Esophagus muscularis mucosa (tissue), 4 donors: ENCODE data around the gene KIAA1755. TPM values are rescaled to one million over a fixed set of nuclear protein-coding genes. Genes with fewer than 3 reads are reported as not detected.

Experiments used
- DNase-seq: peaks from one replicate; pipeline ENCODE4 v3.0.0-alpha.2; 2017; ENCODE audit errors: extremely low spot score
- H3K27ac ChIP-seq, 4 donors: fragments of 200-600 bp; sonication (generic); replicated peaks in 1 of 4; 1 replicate in 3 of 4; 2 replicates in 1 of 4; pipeline ENCODE4 v1.5.1; 2016 to 2019; ENCODE audit warnings: mild to moderate bottlenecking in 1 of 4
- H3K27me3 ChIP-seq, 4 donors: fragments of 200-600 bp; sonication (generic); one replicate each; pipeline versions ENCODE4 v1.5.1 to v1.6.0; 2016 to 2019
- H3K36me3 ChIP-seq, 4 donors: fragments of 200-600 bp; sonication (generic); one replicate each; pipeline ENCODE4 v1.5.1; 2016 to 2019
- H3K4me1 ChIP-seq, 4 donors: fragments of 200-600 bp; sonication (generic); one replicate each; pipeline ENCODE4 v1.5.1; 2016 to 2019
- H3K4me3 ChIP-seq, 4 donors: fragments of 200-600 bp; sonication (generic); 1 replicate in 2 of 4; 2 replicates in 2 of 4; pipeline ENCODE4 v1.5.1; 2016 to 2019; ENCODE audit warnings: mild to moderate bottlenecking in 4 of 4, moderate library complexity in 1 of 4
- H3K9me3 ChIP-seq, 4 donors: fragments of 200-600 bp; sonication (generic); 1 replicate in 3 of 4; 2 replicates in 1 of 4; pipeline ENCODE4 v1.5.1; 2016 to 2019
- EP300 ChIP-seq: sonication (generic); formaldehyde crosslinking; IDR thresholded peaks from one replicate; pipeline ENCODE4 v1.6.1; 2017; ENCODE audit warnings: antibody characterized with exemption
- POLR2A ChIP-seq: fragments of 450-650 bp; IDR thresholded peaks from one replicate; pipeline ENCODE4 v1.6.1; 2017; ENCODE audit warnings: antibody characterized with exemption, moderate library complexity, mild to moderate bottlenecking, low read depth
- POLR2AphosphoS5 ChIP-seq, 2 donors: sonication (generic); formaldehyde crosslinking; IDR thresholded peaks; one replicate each; pipeline ENCODE4 v1.6.1; 2017; ENCODE audit warnings: antibody characterized with exemption in 2 of 2
- WGBS: methylation state at CpG from one replicate; pipeline ENCODE4 v1.1.5; 2018; 5-methylcytosine and 5-hydroxymethylcytosine counted together
- intact Hi-C: fragments of 100-400 bp; cut with DNase I; formaldehyde crosslinking; loops from one replicate; pipeline ENCODE4 v1.15.1; 2023
- total RNA-seq, 4 donors: library from RNA; depleted of rRNA; stranded (reverse); fragments of >200 nt; gene quantifications; one replicate each; pipeline versions ENCODE4 v1.1.0 to v1.2.1, GENCODE V29; 2016
- TF ChIP-seq, protein P1 (sequence below), 3 experiments: fragments of 200-600 bp in 2 of 3; fragments of 450-650 bp in 1 of 3; sonication (generic) in 2 of 3; IDR thresholded peaks; one replicate each; pipeline ENCODE4 v1.5.1; 2017 to 2019; ENCODE audit warnings: antibody characterized with exemption in 3 of 3, mild to moderate bottlenecking in 2 of 3, moderate library complexity in 1 of 3

Gene KIAA1755
- total RNA-seq, 4 donors from 2014 or later, result 7.3 to 13.3 (median 8.5) TPM

DNA sequence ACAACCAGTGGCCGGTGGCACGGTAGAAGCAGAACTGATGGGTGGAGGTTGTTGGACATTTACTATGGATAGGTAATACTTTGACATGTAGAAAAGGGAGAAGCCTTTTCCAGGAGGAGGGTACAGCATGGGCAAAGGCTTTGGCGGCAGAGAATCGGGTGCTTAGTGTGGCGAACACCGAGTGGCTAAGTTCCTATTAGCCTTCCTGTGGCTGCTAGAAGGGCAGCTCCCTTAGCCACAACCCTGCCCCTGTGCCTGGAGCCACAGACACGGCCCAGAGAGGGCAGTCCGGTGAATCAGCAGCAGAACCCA lies 57.6 kb downstream of the KIAA1755 start:
- H3K36me3 ChIP-seq, result no peaks in the 10 kb centered on the region
- peaks cover 0 to 3% (median 0%) of the 10 kb centered on the region in 4 donors for H3K4me1 ChIP-seq
- TF ChIP-seq EP300 (no peak), POLR2AphosphoS5 (IDR thresholded peaks at IDR 0.05) (no peak), POLR2A (no peak)
- TF ChIP-seq, protein P1, sequence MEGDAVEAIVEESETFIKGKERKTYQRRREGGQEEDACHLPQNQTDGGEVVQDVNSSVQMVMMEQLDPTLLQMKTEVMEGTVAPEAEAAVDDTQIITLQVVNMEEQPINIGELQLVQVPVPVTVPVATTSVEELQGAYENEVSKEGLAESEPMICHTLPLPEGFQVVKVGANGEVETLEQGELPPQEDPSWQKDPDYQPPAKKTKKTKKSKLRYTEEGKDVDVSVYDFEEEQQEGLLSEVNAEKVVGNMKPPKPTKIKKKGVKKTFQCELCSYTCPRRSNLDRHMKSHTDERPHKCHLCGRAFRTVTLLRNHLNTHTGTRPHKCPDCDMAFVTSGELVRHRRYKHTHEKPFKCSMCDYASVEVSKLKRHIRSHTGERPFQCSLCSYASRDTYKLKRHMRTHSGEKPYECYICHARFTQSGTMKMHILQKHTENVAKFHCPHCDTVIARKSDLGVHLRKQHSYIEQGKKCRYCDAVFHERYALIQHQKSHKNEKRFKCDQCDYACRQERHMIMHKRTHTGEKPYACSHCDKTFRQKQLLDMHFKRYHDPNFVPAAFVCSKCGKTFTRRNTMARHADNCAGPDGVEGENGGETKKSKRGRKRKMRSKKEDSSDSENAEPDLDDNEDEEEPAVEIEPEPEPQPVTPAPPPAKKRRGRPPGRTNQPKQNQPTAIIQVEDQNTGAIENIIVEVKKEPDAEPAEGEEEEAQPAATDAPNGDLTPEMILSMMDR (IDR thresholded peaks at IDR 0.05), result no peak
- DNase-seq, result no peak
- H3K9me3 ChIP-seq, result no peaks in the 10 kb centered on the region
- WGBS, result 91% methylated on average over 8 of the region's 8 CpGs
- peaks cover 0 to 8% (median 0%) of the 10 kb centered on the region in 4 donors for H3K27me3 ChIP-seq
- no peak overlapping the region for H3K27ac ChIP-seq
- no peak overlapping the region for H3K4me3 ChIP-seq
- intact Hi-C loops, result no loop called here

DNA sequence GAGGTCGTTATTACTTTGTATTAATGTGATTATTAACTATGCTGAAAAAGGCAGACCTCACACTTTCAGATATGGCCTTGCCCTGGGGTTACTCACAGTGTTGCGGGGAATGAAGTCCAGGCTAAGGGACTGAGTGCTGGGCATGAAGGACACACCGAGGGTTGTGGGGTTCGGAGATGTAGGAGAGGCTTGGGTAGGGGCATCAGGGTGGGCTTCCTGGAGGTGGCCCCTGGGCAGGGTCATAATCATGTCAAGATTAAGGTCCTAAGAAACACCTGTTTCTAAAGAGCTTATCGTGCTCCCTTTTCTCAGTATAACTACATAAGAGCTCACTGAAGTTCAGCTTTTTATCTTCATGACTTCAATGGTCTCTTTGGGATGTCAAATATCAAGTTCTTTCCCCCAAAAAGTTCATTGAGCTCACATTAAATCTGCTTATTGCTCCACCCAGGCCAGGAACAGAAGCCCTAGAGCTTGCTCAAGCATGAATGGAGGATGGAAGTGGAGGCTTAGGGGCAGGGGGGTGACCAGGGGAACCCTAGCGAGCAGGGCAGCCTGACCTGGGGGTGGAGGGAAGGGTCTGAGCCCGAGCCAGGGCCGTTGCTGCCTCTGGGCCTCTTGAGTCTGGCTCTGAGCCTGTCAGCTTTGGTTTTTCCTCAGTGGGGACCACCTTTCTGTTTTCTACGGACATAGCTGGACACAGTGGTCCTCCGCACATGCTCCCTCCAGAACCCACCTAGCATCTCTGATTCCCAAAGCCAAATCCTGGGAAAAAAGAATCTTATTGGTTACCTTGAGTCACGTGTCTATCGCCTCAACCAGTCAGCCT lies 58.2 kb downstream of the KIAA1755 start:
- DNase-seq, result no peak
- H3K27me3 ChIP-seq, result peaks cover 0 to 8% (median 0%) of the 10 kb centered on the region in 4 donors
- no peaks in the 10 kb centered on the region for H3K9me3 ChIP-seq
- TF ChIP-seq POLR2A (no peak), EP300 (no peak), POLR2AphosphoS5 (IDR thresholded peaks at IDR 0.05) (no peak)
- TF ChIP-seq, protein P1 (IDR thresholded peaks at IDR 0.05), result no peak
- intact Hi-C loops, result no loop called here
- H3K27ac ChIP-seq, result no peak overlapping the region
- H3K4me3 ChIP-seq, result no peak overlapping the region
- WGBS, result 89% methylated on average over 12 of the region's 12 CpGs
- H3K4me1 ChIP-seq, result peaks cover 0 to 3% (median 0%) of the 10 kb centered on the region in 4 donors
- no peaks in the 10 kb centered on the region for H3K36me3 ChIP-seq

DNA sequence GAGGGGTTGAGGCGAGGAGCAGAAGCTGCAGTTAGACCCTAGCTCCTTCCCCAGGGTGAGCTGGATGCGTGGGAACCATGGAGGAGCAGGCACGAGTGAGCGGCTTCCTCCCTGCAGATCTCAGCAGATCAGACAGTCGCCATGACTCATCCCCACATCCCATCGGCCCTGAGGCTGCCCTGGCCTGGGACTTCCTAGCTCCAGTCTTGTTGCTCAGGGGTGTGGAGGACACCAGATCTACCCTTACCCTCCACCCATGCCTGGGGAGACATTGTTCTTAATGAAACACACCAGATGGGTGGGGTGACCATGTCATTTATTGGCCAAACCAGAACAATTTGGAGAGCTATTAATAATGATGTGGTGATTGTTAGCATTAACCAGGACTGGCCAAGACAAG lies 59.2 kb downstream of the KIAA1755 start:
- Histone ChIP-seq H3K4me3 (no peak overlapping the region), H3K4me1 (peaks cover 0 to 3% (median 0%) of the 10 kb centered on the region in 4 donors), H3K27ac (no peak overlapping the region), H3K36me3 (no peaks in the 10 kb centered on the region), H3K9me3 (no peaks in the 10 kb centered on the region), H3K27me3 (peaks cover 0 to 8% (median 0%) of the 10 kb centered on the region in 4 donors)
- intact Hi-C loops, result no loop called here
- TF ChIP-seq, protein P1 (IDR thresholded peaks at IDR 0.05), result no peak
- TF ChIP-seq POLR2AphosphoS5 (IDR thresholded peaks at IDR 0.05) (no peak), POLR2A (no peak), EP300 (no peak)
- DNase-seq, result no peak
- WGBS, result 62% methylated on average over 2 of the region's 6 CpGs

DNA sequence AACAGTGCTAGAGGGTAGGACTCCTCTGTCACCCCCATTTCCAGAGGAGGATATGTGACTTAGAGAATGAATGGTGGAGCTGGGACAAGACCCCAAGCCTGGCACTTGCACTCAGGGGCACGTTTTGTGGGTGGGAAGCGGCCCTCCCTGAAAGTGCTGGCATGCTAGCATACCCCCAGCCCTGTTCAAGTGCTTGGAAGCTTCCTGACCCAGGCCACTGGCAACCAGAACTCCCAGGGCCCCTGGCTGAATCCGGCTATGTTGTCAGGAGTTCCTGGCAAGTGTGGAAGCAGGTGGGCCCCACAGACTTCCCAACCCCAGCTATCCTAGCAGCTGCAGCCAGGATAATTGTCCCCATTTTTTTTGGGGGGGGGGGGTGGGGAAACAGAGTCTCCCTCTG lies 59.9 kb downstream of the KIAA1755 start:
- TF ChIP-seq POLR2A, result no peak
- no peak for TF ChIP-seq POLR2AphosphoS5 (IDR thresholded peaks at IDR 0.05)
- TF ChIP-seq, protein P1 (IDR thresholded peaks at IDR 0.05), result no peak
- Histone ChIP-seq H3K27ac (no peak overlapping the region), H3K9me3 (no peaks in the 10 kb centered on the region), H3K4me3 (no peak overlapping the region), H3K27me3 (peaks cover 0 to 8% (median 0%) of the 10 kb centered on the region in 4 donors), H3K4me1 (peaks cover 0 to 3% (median 0%) of the 10 kb centered on the region in 4 donors), H3K36me3 (no peaks in the 10 kb centered on the region)
- no peak for DNase-seq
- 100% methylated on average over 1 of the region's 3 CpGs for WGBS
- intact Hi-C loops, result no loop called here
